Transverse colon (tissue), 4 donors: Measurements from ENCODE around the gene ACVR1B. TPM values are rescaled to one million over a fixed set of nuclear protein-coding genes. Genes with fewer than 3 reads are reported as not detected.

ENCODE experiments used
- DNase-seq: peaks from one replicate; pipeline ENCODE4 v3.0.0-alpha.2; 2019
- H3K27ac ChIP-seq, 4 donors: fragments of 200-600 bp; sonication (generic); 2 replicates each; pipeline ENCODE4 v1.5.1; 2016 to 2018; ENCODE audit warnings: inconsistent platforms in 4 of 4
- H3K27me3 ChIP-seq: fragments of 200-600 bp; sonication (generic); 2 replicates; pipeline ENCODE4 v1.5.1; 2017; ENCODE audit warnings: inconsistent platforms
- H3K36me3 ChIP-seq, 4 donors: fragments of 200-600 bp; sonication (generic); 2 replicates each; pipeline ENCODE4 v1.5.1; 2017 to 2019; ENCODE audit warnings: inconsistent platforms in 4 of 4
- H3K4me1 ChIP-seq, 4 donors: fragments of 200-600 bp; sonication (generic); 2 replicates each; pipeline ENCODE4 v1.5.1; 2017 to 2020; ENCODE audit warnings: inconsistent platforms in 4 of 4
- H3K4me3 ChIP-seq, 4 donors: fragments of 200-600 bp; sonication (generic); 1 replicate in 1 of 4; 2 replicates in 3 of 4; pipeline versions ENCODE4 v1.5.1 to v1.6.1; 2017 to 2019; ENCODE audit warnings: inconsistent platforms in 4 of 4
- H3K9me3 ChIP-seq, 2 donors: fragments of 200-600 bp; sonication (generic); 2 replicates each; pipeline ENCODE4 v1.5.1; 2017 to 2019; ENCODE audit warnings: inconsistent platforms in 2 of 2
- CTCF ChIP-seq, 5 experiments: fragments of 200-600 bp in 3 of 5; fragments of 450-650 bp in 2 of 5; sonication (generic) in 3 of 5; IDR thresholded peaks; 1 replicate in 2 of 5; 2 replicates in 3 of 5; pipeline ENCODE4 v1.5.1; 2016 to 2017; ENCODE audit warnings: antibody characterized with exemption in 5 of 5, inconsistent platforms in 3 of 5, mild to moderate bottlenecking in 2 of 5, moderate library complexity in 1 of 5
- EP300 ChIP-seq: sonication (generic); formaldehyde crosslinking; IDR thresholded peaks from one replicate; pipeline ENCODE4 v1.6.1; 2017; ENCODE audit warnings: antibody characterized with exemption, low read depth
- POLR2A ChIP-seq: fragments of 450-650 bp; IDR thresholded peaks from one replicate; pipeline ENCODE4 v1.6.1; 2016; ENCODE audit warnings: antibody characterized with exemption, mild to moderate bottlenecking, moderate library complexity
- POLR2AphosphoS5 ChIP-seq, 3 donors: sonication (generic); formaldehyde crosslinking; IDR thresholded peaks; one replicate each; pipeline ENCODE4 v1.6.1; 2016; ENCODE audit warnings: antibody characterized with exemption in 3 of 3
- WGBS, 2 donors: methylation state at CpG; one replicate each; pipeline ENCODE4 v1.1.5; 2018; ENCODE audit warnings: low coverage in 1 of 2; 5-methylcytosine and 5-hydroxymethylcytosine counted together
- in situ Hi-C, 4 donors: fragments of 200-750 bp; cut with MboI; loops; one replicate each; pipeline versions ENCODE4 v1.15.0 to v1.15.1; 2017; ENCODE audit warnings: low sequenced_read_pairs in 3 of 4, low pct_ligation_motif_present in 1 of 4, low pct_unique_long_range_greater_than_20kb in 1 of 4
- intact Hi-C: fragments of 100-400 bp; cut with DNase I; formaldehyde crosslinking; loops from one replicate; pipeline ENCODE4 v1.15.1; 2023; ENCODE audit warnings: low total_unique reads
- total RNA-seq, 4 donors: library from RNA; depleted of rRNA; stranded (reverse); fragments of >200 nt; gene quantifications; one replicate each; pipeline ENCODE4 v1.1.0, GENCODE V29; 2016

Gene ACVR1B
- total RNA-seq, 4 donors from 2014 or later: 22.5 to 96.9 (median 68.7) TPM

GRCh38 chr12:51941011-51941581, 10.4 kb upstream of the ACVR1B start:
- DNase-seq: no peak
- in situ Hi-C loops: no loop called here
- 60% methylated on average over 15 of the region's 15 CpGs; no CpG with 5 or more reads in 1 of the 2 donors for WGBS, 2 donors
- TF ChIP-seq EP300: no peak
- no peak for TF ChIP-seq POLR2AphosphoS5 (IDR thresholded peaks at IDR 0.05)
- TF ChIP-seq POLR2A: no peak
- TF ChIP-seq CTCF (IDR thresholded peaks at IDR 0.05): no peak
- H3K36me3 ChIP-seq: no peaks in the 10 kb centered on the region
- H3K4me1 ChIP-seq: peaks cover 0 to 8% (median 3%) of the 10 kb centered on the region in 4 donors
- peaks cover 4 to 12% of the 10 kb centered on the region in 2 donors for H3K9me3 ChIP-seq
- H3K27me3 ChIP-seq: no peaks in the 10 kb centered on the region
- H3K27ac ChIP-seq: no peak overlapping the region
- H3K4me3 ChIP-seq: no peak overlapping the region
- intact Hi-C loops: no loop called here

- Histone ChIP-seq H3K27ac (no peak overlapping the region), H3K4me1 (peaks cover 0 to 8% (median 3%) of the 10 kb centered on the region in 4 donors), H3K27me3 (no peaks in the 10 kb centered on the region), H3K4me3 (no peak overlapping the region), H3K36me3 (no peaks in the 10 kb centered on the region), H3K9me3 (peaks cover 4 to 12% of the 10 kb centered on the region in 2 donors)
- intact Hi-C loops (no loop called here), in situ Hi-C loops (no loop called here)
- no peak for DNase-seq
- WGBS, 2 donors: 40 to 47% methylated on average over 2 to 4 of the region's 4 CpGs
- no peak for TF ChIP-seq POLR2AphosphoS5 (IDR thresholded peaks at IDR 0.05)
- no peak for TF ChIP-seq EP300
- no peak for TF ChIP-seq POLR2A
- no peak for TF ChIP-seq CTCF (IDR thresholded peaks at IDR 0.05)
Measured at GRCh38 chr12:51941604-51942003, 9.9 kb upstream of the ACVR1B start.

GRCh38 chr12:51942056-51942455, 9.4 kb upstream of the ACVR1B start:
- Histone ChIP-seq H3K4me1 (peaks cover 0 to 8% (median 3%) of the 10 kb centered on the region in 4 donors), H3K27ac (no peak overlapping the region), H3K9me3 (peaks cover 4 to 12% of the 10 kb centered on the region in 2 donors), H3K27me3 (no peaks in the 10 kb centered on the region), H3K36me3 (no peaks in the 10 kb centered on the region), H3K4me3 (no peak overlapping the region)
- intact Hi-C loops (no loop called here), in situ Hi-C loops (no loop called here)
- no peak for DNase-seq
- WGBS, 2 donors: 88 to 91% methylated on average over 4 to 7 of the region's 7 CpGs
- no peak for TF ChIP-seq EP300
- no peak for TF ChIP-seq CTCF (IDR thresholded peaks at IDR 0.05)
- TF ChIP-seq POLR2A: no peak

- Histone ChIP-seq H3K27me3 (no peaks in the 10 kb centered on the region), H3K27ac (no peak overlapping the region), H3K4me3 (no peak overlapping the region), H3K36me3 (no peaks in the 10 kb centered on the region), H3K9me3 (peaks cover 4 to 12% of the 10 kb centered on the region in 2 donors), H3K4me1 (peaks cover 0 to 8% (median 3%) of the 10 kb centered on the region in 4 donors)
- in situ Hi-C loops (no loop called here), intact Hi-C loops (no loop called here)
- no peak for TF ChIP-seq POLR2A
- TF ChIP-seq CTCF (IDR thresholded peaks at IDR 0.05): no peak
- no peak for TF ChIP-seq EP300
- TF ChIP-seq POLR2AphosphoS5 (IDR thresholded peaks at IDR 0.05): no peak
- WGBS, 2 donors: 81 to 90% methylated on average over 4 to 6 of the region's 6 CpGs
- no peak for DNase-seq
Measured at GRCh38 chr12:51942501-51943000, 8.9 kb upstream of the ACVR1B start.
